Suppressor macrophage treated with lipopolysaccharide for 1 hour (primary cell): ENCODE measurements around the gene DCDC2.
"Not testable (repeated sequence)": the region's sequence is repeated elsewhere in the genome, so short reads cannot be mapped to it uniquely, and the experiment has no call there.

Experiments used
- DNase-seq, 3 donors: peaks; one replicate each; pipeline ENCODE4 v3.0.0-alpha.2; 2020 to 2022

DCDC2 gene

DNA sequence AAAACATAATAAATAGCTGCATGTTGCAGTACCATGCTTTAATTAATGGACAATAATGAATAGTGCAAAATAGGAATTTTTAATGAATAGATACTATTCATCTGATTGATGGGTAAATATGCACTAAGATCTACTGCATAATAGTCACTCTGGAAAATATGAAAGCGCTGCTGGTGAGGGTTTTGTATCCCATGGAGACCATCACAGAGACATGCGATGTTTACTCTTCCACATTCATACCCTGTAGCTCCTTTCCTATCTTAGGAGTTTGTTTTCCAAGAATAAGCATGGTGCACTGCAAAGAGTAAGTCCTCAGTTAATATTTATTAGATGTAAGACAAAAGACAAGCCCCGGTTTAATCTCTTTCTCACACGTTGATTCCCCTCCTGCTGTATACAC, 150.4 kb downstream of the DCDC2 start:
- DNase-seq = peak in 1 of 3 donors; percentile 12

DNA sequence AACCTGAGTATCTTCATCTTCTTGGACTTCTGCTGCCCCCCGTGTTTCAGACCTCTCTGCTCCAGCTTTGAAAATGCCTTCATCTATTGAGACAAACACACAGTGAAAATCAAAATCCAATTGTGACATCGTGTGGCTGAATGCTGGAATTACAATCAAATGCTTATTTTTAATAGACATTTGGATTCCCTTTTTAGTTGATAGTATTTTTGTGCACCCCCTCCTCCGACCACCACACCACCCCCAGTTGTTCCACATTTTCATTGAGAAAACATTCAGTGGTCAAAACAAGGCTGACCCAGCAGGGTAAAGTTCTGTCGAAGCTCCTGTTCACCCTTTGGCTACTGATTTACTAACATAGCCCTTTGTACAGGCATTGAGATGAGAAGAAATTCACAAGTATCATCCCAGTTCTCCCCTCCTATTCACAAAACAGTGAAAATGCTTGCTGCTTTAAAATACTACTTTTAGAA, 152.8 kb downstream of the DCDC2 start:
- DNase-seq = peak; percentile 32 to 64 (median 59)

DNA sequence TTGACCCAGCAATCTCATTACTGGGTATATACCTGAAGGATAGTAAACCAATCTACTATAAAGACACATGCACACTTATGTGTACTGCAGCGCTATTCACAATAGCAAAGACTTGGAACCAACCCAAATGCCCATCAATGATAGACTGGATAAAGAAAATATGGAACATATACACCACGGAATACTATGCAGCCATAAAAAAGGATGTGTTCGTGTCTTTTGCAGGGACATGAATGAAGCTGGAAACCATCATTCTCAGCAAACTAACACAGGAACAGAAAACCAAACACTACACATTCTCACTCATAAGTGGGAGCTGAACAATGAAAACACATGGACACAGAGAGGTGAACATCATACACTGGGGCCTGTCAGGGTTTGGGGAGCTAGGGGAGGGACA, 153.7 kb downstream of the DCDC2 start:
- DNase-seq = peak in 1 of 3 donors; percentile 5

DNA sequence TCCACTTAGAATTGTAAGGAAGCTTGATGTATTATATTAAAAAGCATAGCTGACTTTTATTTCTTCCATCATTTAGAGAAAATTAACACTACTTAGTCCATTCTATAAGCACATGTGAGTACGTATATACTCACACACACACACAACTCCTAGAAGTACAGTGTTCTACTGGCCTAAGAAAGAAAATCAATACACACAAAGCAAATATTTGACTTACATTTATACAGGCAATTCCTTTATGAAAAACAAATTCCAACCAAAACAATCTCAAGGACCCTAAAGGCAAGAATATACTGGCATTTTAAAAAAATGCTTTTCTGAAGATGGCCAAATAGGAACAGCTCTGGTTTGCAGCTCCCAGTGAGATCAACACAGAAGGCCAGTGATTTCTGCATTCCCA, 160.0 kb downstream of the DCDC2 start:
- DNase-seq = no peak

DNA sequence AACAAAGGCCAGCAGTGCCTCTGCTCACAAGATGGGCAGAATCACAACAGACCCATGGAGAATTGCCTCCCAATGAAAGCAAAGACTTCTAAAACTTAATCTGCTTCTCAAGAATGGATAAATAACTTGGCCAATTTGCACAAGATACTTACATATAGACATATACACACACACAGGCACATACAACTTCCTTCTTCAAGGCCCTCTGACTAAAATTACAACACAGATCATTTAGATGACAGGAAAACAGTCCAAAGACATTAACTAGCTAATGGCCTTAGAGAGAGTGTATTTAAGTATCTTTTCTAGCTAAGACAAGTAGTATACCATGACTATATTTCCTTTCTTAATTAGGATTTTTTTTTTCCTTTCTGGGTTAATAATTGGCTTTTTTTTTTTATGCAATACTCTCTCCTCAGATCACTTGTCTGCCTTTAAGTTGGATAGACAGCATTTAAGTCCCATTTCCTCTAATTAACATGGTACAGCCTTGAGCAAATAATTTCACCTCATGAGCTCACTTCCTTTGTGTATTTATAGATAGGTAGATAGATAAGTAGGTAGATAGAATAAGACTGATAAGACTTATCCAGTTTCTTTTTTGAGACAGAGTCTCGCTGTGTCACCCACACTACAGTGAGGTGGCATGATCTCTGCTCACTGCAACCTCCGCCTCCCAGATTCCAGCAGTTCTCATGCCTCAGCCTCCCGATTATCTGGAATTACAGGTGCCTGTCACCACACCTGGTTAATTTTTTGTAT, 161.8 kb downstream of the DCDC2 start:
- peak in 1 of 3 donors; percentile 21 for DNase-seq

DNA sequence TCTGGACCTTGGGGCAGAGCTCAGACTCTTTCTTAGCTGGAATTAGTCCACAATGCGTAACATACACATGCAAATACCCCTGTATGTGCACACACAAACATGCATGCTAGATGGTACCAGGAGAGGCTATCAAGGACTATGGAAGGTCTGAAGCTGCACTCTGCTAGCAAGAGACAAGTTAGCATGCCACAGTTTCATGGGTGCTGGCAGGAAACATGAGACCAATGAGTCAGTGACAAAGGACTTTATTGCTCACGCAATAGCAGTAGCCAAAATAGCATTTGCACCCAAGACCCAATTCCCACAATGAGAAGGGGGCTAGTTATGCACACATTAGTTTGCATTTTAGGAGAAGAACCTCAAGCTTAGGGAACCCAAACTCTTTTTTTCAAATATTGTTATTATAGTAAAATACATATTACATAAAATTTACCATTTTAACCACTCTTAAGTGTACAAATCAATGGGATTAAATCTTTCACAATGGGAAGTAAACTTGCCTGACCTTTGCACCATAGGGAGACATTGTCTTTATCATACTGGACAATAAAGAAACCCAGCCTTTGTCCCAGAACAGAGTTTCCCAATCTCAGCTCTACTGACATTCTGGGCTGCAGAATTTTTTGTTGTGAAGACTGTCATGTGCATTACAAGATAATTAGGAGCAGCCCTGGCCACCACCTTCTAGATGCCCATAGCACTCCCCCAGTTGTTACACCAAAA, 162.7 kb downstream of the DCDC2 start:
- DNase-seq = peak in 1 of 3 donors; percentile 14

DNA sequence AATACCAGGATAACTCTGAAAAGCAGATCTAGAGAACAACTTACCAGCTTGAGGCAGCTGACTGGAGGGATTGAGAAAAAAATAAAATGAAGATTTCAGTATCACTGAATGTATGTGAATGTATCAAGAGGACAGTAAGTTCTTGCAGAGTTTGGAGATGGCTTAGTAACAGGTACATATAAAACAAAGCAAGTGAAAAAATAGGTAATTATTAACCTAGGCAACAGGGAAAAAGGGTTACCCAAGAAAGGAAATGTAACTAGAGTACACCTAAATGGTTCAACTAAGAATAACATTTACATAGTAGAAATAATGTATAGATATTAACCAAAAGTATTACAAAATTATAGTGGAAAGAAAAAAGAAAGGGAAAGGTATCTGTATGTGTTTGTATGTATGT, 164.5 kb downstream of the DCDC2 start:
- no peak for DNase-seq

DNA sequence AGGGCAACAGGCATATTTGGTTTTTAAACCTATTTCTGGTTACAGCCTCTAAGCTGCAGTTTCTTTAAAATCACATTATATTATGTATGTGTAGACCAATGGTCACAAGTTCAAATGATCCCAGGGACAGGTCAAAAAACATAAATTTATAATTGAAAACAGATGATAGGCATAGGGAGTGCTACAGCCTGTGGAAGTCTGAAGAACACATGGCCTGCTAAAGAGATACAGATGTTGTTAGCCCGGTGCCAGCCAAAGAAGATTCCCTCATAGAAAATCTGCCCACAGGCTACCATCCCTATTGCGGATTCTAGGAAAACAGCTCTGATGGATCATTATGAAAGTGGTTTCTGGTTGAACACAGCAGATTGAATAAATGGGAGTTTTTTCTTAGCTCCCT, 166.5 kb downstream of the DCDC2 start:
- DNase-seq = no peak

DNA sequence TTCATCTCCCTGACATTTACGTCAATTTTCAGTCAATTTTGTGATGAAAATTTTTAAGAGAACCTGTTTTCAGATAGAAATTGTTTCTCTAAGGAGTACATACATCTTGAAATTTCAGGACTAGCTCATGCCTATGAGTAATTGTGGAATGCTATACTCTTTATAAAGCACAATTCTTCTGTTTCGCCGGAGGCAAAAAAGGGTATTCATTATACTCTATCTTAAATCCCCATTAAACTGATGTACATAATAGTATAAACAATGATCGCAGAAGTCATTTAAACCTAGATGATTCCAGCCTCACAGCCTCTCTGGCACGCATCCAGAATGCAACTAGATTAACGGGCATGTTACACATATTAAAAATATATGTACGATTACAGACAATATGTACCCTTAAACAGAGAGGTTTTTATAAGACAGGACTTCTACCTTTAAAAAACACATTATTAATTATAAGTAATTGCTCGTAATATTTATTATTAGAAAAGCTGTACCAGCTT, 169.2 kb downstream of the DCDC2 start:
- DNase-seq = no peak

DNA sequence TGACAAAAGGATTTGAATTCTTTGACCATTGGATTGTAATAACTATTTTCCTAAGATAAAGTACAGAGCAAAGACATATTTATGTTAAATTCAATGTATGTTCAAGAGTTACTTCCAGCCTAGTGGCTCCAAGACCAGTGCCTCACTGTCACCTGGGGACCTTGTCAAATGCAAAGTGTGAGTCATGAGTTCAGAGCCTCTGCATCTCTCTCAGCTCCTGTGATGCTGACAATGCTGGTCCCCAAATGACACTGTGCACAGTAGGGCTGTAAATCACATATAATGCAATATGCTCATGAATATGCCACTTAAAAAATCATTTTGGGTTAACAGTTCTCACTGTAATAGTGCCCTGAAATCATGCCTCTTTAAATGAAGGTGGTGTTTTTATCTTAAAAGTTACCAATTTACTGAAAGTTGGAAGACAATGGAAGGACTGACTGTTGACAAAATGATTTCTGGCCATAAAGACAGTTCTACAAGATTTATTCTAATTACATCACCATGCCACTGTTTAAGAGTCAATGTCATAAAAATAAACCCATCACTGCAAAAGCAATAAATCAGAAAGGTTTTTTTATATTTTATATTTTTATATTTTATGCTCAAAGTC, 169.8 kb downstream of the DCDC2 start:
- DNase-seq = no peak

DNA sequence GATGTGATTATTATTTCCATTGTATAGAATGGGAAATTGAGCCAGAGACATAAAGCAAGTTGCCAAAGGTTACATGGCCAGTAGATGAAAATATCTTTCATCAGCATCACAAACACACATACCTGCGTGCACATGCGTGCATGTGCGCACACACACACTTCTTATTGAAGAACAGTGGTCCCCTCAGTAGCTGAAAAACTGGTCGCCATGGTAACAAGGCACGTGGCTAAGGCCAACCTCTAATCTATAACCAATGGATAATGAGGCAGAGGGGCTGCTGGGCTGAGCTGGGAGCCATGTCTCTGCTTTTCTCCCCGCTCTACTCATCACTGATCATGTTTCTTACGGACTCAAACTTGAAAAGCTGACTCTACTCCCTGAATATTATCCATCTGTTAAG, 171.5 kb downstream of the DCDC2 start:
- DNase-seq = no peak

DNA sequence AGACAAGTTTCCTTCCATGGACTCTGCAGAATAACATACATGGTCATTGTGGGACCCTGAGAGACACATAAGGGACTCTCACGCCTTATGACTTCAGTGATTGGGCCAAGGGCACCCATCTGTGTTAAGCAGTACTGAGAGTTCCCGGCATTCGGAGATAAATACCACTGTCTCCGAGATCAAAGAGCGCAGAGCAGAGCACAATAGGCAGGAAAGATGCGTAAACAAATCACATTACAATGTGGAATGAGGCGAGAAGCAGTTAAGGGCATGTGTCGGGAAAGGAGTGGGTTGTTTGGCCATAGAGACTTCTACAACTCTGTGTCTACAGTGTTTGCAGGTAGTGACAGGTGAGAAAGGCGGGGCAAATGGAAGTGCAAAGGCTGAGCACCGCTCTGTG, 174.3 kb downstream of the DCDC2 start:
- no peak for DNase-seq

DNA sequence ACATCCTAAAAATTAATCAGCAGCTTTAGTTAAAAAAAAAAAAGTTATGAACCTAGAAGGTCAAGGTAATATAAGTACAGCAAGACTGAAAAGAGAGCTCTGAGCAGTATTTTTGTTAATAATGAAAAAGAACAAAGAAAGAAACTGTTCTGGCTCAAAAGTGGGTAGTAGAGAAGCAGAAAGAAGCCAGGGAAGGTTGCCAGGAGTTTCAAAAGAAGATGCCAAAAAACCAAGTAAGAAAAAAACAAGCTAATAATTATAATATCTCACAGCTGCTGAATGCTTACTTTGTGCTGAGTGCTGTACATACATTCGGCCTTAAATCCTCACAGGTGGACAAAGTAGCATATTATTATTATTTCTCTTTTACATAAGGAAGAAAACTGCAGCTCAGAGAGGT, 200.0 kb downstream of the DCDC2 start:
- no peak for DNase-seq

DNA sequence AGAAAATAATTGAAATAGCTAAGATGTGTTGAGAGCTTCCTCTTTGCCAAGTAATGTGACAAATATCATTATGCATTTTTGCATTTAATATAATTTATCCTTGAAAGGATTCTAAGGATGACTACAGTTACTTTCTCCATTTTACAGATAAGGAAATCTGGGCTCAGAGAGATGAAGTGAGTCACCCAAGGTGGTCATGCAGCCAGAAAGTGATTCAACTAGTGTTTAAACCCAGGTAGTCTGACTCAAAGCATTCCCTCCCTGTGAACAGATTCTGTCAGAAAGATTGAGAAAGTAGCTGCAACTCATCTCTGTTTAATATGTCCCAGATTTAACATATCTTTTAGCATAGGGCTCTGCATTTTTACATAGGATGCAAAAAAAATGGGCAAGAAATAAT, 203.7 kb downstream of the DCDC2 start:
- DNase-seq = no peak

DNA sequence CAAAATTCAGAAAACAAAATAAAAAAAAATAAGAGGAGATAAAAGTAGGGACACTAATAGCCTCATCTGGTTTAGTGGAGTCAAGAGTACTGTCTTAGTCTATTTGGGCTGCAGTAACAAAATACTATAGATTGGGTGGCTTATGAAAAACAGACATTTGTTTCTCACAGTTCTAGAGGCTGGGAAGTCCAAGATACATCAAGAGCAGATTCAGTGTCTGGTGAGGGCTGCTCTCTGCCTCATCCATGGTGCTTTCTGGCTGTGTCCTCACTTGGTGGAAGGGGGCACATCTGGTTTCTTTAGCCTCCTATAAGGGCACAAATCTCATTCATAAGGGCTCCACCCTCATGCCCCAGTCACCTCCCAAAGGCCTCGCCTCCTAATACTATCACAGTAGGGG, 205.8 kb downstream of the DCDC2 start:
- no peak for DNase-seq

DNA sequence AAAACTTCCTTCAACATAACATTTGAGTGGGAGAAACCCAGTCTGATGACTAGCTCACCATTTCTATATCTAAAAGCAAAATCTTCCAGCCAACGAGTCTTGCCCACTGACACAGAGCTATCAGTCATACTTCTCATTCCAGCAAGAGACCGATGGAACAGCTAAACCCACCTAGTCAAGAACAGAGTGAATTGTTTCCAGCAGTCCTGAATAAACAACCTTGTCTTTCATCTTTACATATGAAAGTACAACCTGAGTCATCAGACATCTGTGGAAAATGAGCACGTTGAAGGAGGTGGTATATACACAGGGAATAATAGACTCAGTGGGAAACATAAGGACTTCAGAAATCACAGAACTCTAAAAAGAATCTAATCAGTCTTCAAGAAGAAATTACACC, 208.0 kb downstream of the DCDC2 start:
- DNase-seq = no peak

DNA sequence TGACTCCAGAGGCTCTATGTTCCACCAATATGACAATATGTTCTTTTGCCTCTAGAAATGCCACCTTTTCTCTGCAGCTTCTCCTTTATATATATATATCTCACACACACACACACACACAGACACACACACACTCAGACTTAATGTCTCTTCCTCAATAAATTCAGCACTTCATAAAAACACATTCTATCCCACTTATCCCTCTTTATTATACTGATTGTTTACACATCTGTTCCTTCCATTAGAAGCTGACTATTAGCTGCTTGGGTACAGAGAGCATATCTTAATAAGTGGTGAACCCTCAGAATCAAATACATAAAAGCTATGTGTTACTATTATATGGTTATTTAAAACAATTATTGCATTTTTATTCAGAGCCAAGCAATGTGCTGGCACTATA, 208.6 kb downstream of the DCDC2 start:
- no peak for DNase-seq

DNA sequence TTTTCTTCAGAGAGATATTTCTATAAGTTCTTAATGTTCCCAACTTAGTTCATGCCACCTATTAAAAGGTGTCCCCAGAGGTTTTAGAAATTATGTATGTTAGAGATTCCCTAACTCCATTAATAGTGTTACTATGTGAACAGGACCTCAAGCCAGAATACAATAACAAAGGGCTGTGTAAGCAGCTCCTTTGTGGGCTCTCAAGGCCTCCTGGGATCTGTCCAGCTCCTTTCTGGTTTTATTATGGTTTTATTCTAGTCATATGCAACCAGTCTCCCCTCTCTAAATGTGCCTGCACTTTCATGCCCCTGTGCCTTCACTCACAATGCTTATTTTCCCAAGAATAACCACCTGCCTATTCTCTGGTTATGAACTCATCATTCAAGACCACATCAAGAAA, 209.2 kb downstream of the DCDC2 start:
- DNase-seq = no peak

DNA sequence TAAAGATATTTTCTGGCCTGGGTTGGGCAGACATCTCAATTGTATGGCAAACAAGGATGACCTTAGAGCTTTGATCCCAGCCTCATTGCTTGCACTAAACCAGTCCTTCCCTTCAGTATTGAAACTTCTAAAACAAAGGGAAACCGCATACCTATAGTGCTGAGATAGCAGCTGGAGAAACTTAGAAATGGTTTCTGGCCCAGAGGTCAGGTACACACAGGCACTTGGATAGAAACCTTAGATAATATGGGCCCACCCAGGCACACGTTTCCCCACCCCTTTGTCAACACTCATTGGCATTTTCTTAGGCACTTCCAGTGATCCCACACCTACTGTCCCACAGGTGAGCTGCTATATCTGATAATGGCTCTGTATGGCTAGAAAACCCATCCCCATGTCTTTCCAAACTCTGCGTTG, 209.7 kb downstream of the DCDC2 start:
- no peak for DNase-seq

DNA sequence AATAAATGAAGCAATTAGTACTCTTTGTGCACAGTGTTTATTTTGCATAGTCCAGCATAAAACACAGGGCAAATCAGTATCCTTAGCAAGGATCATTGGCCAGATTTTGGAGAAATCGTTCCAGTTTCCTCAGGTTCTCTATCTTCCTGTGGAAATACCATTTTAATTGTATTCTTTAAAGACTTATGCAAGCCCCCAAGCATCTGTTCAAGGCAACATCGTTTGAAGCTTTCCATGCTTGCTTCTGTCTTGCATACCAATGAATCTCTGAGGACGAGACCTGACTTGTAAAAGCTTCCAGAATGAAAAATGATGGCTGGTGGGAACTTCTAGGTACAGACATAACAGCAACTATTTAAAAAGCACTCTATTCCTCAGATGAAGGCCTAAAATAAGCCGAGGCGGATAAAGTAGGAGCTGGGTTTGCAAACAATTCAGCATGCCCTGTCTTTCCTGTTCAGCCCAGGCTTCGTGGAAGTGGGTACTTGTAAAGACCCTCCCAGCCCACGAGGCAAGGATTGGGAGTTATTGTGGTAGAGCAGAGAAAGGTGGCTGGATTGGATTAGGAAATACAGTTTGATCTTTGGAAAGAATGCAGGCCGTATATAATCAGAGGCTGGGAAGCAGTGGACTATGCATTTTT, 210.2 kb downstream of the DCDC2 start:
- no peak for DNase-seq

DNA sequence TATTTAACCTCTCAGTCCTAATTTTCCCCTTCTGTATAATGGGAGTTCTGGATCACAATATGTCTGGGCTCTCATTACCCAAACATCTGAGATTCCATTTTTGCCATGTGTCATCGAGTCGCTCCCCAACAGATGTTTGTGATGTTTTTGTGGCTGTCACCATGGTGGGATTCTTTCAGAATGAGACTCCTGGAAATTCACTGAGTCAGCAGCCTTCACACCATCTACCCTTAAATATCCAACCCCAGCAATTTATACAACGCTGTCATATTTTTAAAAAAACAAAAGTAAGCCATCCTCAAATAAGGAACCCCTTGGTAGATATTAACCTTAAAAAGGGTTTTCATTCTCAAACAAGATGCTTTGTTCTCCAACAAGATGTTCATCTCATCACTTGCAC, 211.0 kb downstream of the DCDC2 start:
- no peak for DNase-seq

DNA sequence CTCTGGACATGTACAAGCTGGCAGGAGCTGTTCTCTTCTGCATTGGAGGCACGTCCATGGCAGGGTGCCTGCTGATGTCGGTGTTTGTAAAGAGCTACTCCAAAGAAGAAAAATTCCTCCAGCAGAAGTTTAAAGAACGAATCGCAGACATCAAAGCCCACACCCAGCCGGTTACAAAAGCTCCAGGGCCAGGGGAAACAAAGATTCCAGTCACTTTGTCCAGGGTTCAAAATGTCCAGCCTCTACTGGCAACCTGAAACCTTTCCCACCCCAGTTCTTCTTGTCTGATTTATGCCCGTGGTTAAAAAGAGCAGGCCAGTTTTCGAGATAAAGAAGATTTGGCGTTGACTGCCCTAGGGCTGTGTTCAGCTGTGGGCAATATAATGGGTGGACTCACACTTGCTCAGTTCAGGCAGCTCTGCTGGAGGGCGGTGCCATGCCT, 212.1 kb downstream of the DCDC2 start:
- DNase-seq = no peak

DNA sequence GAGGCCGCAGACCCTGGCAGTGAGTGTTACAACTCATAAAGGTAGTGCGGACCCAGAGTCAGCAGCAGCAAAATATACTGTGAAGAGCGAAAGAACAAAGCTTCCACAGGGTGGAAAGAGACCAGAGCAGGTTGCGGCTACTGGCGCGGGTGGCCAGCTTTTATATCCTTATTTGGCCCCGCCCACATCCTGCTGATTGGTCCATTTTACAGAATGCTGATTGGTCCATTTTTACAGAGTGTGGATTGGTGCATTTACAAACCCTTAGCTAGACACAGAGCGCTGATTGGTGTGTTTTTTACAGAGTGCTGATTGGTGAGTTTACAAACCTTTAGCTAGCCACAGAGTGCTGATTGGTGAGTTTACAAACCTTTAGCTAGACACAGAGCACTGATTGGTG, 215.1 kb downstream of the DCDC2 start:
- DNase-seq = not testable (repeated sequence)
